Stimulated activated CD4-positive, alpha-beta T cell treated with anti-CD3 and anti-CD28 coated beads, Interleukin-15, amount 100 ng/mL, for 24 hours (primary cell): ENCODE measurements around the gene COPS2.
"Not testable (repeated sequence)": the region's sequence is repeated elsewhere in the genome, so short reads cannot be mapped to it uniquely, and the experiment has no call there.

Experiments used
- DNase-seq: peaks from one replicate; pipeline ENCODE4 v3.0.0-alpha.2; 2020

The COPS2 gene

DNA sequence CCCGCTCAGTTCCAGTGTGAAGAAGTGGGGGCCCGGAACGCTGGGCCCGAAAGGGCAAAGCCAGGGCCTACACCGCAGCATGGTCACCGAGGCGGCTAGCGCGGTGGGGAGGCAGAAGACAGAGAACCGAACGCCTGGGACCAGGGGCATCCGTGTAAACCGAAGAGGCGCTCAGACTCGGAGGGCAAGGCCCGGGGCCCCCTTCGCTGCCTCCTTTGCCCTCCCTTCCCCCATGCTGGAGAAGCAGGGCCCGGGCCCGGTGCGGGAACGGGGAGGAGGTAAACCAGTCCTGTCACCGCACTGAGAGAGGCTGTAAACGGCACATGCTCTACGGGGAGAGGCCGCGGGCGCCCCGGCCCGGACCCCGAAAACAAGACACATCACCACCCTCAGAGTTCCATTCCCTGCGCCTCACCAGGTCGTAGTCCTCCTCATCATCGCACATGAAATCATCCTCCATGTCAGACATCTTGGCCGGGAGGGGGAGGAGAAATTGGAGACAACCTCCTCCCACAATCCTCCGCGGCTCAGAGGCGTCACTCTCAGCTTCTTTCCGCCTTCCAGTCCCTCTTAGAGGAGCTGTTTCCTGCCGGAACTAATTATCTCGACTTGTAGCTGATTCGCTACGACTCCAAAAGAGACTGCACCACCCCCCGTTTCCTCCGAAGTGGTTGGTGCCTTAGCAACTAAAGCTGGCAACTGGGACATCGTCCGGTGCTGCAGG is at the start of gene COPS2:
TSS of gene COPS2 (minus strand) at position 490 of the 724 bp plus-strand sequence. CDS start at position 469, 21 bp downstream.
- peak; percentile 93 for DNase-seq

DNA sequence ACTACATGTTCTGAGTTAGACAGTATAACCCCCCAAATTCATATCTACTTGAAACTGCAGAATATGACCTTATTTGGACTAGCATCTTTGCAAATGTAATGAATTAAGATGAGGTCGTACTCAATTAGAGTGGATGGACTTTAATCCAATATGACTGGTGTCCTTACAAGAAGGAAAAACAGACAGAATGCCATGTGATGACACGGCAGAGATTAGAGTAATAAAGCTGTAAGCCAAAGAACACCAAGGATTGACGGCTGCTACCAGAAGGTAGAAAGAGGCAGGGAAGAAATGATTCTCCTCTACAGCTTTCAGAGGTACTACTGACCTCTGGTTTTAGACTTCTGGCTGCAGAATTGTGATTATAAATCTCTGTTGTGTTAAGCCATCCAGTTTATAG is 44.9 kb upstream of the COPS2 start:
- no peak for DNase-seq

DNA sequence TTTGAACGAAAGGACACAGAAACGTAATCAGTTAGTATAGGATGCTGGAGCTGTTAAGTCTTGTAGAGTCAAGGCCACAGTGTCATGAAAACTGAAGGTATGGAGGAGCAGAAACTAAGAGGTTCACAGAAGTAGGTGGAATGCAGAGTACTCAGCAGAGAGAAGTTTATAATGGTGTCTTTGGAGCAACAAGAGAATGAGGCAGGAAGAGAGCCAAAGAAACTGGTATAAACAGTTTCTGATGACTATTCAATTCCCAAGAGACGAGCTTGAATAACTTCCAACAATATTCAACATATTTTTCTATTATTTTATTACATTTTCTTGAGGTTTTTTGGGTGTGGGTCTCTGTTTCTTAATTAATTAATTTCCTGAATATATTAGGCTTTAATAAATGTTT is 44.3 kb upstream of the COPS2 start:
- DNase-seq = no peak

DNA sequence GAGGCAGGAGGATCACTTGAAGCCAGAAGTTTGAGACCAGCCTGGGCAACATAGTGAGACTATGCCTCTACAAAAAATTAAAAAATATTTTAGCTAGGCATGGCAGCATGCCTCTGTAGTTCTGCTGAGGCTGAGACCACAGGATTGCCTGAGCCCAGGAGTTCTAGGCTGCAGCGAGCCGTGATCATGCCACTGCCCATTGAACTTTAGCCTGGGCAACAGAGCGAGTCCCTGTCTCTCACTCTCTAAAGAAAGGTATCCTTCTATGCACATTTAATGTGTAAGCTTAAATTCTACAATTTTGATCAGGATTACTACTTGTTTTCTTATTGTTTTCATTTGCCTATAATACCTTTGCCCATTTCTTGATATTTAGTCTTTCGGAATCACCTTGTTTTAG is 41.5 kb upstream of the COPS2 start:
- DNase-seq = no peak

DNA sequence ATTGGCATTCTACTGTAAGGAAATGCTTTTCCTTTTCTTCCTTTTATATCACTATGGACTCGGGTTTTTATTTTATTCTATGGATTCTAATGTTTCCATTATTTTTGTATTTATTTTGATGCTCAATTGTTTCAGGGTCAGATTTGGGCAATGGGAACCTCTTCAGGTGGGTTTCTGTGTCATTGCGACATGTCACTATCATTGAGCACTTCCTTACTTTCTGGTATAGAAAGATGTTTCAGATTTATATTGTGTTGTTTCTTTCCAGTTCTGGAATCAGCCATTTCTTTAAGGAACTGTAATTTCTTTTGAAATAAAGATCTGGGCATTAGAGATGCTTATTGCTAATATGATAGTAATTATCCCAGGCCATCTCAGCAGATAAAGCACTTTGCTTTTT is 36.5 kb upstream of the COPS2 start:
- no peak for DNase-seq

DNA sequence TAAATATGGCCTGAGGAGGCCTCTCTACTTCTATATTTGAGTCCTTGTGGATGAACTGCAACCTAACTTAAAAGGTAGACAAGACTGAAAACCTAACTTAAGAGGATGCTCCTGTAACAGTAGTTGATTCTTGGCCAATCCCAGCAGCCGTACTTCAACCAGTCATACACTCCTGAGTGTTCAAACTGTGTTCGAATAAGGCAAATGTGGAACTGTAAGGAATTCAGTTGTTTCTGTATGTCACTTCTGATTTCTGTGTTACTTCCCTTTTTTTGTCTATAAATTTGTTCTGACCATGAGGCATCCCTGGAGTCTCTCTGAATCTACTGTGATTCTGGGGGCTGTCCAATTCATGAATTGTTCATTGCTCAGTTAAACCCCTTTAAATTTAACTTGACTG is 35.2 kb upstream of the COPS2 start:
- DNase-seq = no peak

DNA sequence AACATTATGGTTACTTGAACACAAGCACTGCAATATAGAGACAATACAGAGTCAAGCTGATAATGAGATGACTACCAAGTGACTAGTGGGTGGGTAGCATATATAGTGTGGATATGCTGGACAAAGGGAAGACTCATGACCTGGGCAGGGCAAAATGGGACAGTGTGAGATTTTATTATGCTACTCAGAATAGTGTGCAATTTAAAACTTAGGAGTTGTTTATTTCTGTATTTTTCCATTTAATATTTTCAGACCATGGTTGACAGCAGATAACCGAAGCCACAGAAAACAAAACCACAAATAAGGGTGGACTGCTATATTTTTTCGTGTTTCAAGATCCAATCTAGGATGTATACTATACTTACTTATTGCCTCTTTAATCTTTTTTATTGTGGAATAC is 34.2 kb upstream of the COPS2 start:
- DNase-seq = no peak

DNA sequence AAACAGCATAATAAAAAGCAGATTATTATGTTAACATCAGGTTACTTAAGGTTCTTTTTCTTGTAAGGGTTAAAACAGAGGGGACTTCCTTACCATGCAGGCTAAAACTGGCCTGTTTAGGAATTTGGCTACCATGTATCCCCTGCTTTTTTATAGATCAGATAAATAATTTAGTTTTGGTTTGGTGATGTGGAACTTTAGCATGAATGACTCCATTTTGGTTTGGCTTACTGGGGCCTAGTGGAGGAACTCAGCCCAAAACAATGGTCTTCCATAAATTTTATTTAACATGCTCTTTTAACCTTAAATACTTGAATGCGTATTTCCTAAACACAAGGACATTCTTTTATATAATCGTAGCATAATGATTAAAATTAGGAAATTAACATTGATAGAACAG is 33.5 kb upstream of the COPS2 start:
- DNase-seq = no peak

DNA sequence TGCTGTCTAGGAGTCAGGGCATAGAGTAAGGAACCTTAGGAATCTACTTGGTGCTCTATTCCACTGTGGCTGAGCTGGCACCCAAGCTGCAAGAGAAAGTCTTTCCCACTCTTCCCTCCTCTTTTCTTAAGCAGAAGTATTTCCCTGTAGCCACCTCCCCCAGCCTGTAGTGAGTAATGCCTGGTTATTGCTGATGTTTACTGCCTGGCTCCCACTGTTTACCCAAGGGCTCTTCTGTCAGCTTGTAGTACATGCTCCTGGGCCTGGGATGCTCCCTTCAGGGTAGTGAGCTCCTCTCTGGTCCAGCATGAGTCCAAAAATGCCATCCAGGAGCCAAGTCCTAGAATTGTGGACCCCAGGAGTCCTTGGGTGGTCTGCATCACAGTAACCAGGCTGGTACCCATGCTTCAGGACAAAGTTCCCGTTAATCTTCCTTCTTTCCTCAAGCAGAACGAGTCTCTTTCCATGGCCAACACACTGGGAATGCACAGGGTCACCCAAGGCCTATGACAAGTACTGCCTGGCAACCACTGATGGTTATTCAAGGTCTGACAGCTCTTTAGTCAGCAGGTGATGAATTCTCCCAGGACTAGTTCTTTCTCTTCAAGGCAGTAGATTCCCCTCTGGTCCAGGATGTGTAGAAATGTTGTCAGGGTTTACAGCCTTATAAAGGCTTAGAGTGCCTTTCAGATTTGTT is 32.3 kb upstream of the COPS2 start:
- DNase-seq = no peak

DNA sequence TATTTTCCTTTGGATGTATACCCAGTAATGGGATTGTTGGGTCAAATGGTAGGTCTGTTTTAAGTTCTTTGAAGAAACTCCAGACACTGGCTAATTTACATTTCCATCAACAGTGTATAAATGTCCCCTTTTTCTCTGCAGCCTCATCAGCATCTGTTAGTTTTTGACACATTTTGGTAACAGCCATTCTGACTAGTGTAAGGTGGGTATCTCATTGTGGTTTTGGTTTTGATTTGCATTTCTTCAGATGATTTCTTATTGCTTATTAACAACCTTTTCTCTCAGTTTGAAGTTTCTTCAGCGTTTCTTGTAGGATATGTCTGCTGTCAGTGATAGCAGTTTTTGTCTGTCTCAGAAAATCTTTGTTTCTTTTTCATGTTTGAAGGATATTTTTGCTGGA is 30.1 kb upstream of the COPS2 start:
- DNase-seq = no peak

DNA sequence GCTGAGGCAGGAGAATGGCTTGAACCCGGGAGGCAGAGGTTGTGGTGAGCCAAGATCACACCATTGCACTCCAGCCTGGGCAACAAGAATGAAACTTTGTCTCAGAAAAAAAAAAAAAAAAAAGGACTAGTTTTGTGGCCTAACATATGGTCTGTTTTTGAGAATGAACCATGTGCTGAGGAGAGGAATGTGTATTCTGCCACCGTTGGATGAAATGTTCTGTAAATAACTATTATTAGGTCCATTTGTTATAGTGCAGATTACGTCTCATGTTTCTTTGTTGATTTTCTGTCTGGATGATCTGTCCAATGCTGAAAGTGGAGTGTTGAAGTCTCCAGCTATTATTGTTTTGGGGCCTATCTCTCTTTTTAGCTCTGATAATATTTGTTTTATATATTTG is 28.3 kb upstream of the COPS2 start:
- not testable (repeated sequence) for DNase-seq

DNA sequence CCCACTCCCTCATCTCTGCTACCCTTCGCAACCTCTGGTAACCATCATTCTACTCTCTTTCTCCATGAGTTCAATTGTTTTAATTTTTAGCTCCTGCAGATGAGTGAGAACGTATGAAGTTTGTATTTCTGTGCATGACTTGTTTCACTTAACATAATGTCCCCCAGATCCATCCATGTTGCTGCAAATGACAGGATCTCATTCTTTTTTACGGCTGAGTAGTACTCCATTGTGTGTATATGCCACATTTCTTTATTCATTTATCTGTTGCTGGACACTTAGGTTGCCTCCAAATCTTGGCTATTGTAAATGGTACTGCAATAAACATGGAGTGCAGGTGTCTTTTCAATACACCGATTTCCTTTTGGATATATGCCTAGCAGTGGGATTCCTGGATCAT is 26.7 kb upstream of the COPS2 start:
- DNase-seq = no peak

DNA sequence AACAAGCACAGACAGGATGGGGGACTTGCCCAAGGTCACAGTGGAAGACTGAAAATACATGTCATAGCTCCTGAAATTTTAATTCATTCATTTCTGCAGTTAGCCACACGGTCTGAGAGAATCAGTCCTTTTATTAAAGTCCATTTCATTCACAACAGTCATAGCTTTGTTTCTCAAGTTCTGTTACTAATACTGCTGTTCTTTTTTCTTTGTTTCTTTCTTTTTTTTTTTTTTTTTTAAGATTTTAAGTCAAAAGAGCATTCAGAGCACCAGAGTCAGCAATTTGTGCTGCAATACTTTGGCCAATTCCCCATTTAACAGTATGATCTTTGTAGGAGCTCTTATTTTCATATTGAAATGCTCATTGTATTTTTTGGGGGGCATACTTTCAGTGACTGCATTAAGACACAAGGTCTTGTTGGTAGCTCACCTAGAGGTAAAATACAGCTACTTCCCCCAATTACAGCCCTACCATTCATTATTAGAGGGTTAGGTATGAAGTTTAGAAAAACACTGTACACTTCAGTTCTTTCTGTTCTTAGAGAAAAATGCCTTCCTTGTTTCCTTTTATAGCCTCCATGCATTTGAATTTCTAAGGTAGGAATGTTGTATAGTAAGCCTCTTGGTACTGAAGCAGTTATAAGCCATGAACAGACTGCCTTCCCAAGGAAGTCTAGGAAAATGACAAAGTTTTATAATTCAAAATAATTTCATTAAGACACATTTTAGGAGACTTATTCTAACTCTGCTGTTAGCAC is 24.2 kb upstream of the COPS2 start:
- no peak for DNase-seq

DNA sequence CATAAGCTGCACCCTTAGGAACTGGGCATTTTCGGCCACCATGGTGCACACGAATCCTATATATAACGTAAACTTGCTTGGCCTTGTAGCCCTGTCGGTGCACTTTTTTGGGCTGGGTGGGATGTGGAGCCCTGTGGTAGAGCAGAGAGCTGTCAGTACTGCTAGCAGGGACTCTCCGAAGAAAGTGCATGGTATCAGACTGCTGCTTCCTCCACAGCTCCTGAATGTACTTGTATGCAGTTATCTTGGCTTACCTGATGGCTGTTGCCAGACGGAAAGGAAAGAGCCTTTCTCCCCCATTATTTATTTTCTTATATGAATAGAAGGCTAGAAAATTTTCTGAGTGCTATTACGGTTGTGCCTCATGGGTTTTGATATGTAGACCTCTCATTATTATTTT is 23.1 kb upstream of the COPS2 start:
- no peak for DNase-seq

DNA sequence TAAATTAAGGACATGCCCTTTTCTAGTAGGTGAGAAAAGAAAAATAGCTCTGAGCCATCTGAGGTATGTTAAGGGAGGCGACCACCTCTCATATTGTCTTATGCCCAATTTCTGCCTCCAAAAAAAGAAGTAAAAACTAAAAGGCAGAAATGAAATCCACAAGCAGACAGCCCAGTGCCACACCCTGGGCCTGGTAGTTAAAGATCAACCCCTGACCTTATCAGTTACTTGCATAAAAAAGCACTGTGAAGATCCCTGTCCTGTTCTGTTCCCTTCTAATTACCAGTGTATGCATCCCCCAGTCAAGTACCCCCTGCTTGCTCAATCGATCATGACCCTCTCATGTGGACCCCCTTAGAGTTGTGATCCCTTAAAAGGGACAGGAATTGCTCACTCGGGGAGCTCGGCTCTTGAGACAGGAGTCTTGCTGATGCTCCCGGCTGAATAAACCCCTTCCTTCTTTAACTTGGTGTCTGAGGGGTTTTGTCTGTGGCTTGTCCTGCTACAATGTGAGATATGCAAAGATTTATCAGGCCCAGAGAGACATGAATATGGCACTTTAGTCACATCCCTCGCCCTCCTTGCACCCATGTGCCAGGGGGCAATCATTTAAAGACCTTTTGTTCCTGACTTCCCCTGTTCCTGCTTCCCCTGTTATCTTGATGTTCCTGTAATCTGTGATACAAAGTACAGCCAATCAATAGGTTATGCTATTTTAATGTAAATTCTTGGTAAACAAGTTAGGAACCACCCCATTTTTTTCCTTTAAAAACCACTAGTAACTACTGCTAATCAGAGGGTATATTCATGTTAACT is 20.4 kb upstream of the COPS2 start:
- DNase-seq = not testable (repeated sequence)

DNA sequence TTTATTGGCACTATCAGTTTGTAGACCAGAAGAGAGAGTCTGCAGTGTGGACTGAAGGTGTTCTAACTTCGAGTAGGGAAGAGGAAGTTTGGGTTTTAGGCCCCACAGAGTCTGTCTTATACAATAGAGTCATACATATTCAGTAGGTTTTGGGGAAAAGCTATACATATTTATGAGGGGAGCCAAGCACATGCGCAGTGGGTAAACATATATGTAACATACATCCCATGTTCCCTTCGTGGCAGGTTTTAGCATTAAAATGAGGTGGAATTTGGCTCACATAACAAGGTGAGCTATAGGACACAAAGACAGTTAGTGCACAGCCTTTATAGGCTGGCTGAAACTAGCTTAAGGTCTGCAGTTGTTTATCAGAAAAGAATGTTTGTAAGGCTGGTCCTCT is 19.5 kb upstream of the COPS2 start:
- no peak for DNase-seq

DNA sequence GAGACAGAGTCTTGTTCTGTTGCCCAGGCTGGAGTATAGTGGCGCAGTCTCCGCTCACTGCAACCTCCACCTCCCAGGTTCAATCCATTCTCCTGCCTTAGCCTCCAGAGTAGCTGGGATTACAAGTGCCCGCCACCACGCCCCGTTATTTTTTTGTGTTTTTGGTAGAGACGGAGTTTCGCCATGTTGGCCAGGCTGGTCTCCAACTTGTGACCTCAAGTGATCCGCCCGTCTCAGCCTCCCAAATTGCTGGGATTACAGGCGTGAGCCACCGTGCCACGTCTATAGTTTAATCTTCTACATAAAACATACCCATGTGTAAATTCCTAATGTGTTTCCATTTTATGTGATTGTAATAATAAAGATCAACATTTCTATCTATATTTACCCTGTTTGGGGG is 16.4 kb upstream of the COPS2 start:
- DNase-seq = no peak

DNA sequence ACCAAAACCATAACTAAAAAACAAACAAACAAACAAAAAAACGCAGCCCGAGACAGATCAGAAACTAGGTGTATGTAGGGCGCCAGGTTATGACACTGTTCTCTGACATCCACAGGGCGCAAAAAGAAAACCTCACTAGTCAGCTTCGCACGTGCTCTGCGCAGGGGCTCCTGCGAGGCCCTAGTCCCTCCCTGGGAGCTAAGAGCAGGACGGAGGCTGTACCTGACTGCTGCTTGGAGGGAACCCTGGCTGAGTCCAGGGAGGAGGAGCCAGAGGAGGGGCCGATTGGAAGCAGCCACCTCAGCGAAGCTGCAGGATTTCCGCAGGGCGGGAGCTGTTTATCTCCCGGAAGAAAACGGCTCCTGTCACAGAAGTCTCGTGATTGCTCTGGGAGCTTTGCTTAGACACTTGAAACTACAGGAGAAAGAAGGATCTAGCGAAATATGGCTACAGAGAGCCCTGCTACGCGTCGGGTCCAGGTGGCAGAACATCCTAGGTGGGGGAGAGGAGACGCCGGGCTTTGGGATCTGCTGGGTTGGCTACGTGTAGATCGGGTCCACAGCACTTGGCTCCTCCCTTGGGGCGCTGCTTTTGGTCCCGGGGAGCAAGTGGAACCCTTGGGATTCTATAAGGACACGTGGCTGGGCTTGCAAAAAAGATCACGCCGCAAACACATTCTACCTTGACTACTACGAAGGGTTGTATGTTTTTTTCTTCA is 14.6 kb upstream of the COPS2 start, which contains the start of gene GALK2:
TSS of gene GALK2 (plus strand) at position 368 of the 718 bp plus-strand sequence. CDS start at position 444, 76 bp downstream.
- peak; percentile 90 for DNase-seq

DNA sequence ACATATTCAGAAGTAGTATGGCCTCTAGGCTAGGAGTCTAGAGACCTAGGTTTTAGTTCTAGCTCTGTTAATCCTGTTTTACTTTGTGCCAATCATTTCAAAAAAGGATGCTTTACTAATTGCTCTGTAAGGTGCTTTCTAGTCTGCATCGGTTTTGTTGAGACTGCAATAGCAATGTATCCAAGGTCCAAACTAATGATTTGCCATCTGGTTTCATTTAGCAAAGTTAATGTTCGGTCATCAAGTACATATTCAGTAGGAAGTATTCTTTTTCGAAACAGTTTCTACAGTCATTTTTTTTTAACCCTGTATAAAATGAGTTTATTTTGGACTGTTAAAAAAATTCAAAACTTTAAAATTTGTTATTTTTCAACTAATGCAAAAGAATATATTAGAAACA is 12.6 kb upstream of the COPS2 start:
- no peak for DNase-seq

DNA sequence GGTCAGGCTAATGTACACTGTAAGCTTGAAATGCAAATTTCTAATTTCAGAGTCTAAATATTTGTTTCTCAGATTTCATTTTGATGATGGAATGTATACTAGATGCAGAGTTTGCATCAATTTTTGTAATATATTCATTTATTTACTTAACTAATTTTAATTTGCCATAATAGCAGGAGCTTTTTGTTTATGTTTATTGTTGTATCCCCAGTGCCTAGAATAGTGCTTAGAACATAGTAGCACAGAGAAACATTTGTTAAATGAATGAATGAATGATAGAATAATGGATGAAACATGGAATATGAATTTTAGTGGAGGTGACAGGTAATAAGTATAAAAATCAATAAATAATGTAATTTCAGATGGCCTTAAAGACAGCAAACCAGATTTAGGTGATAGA is 9.5 kb upstream of the COPS2 start:
- DNase-seq = no peak

DNA sequence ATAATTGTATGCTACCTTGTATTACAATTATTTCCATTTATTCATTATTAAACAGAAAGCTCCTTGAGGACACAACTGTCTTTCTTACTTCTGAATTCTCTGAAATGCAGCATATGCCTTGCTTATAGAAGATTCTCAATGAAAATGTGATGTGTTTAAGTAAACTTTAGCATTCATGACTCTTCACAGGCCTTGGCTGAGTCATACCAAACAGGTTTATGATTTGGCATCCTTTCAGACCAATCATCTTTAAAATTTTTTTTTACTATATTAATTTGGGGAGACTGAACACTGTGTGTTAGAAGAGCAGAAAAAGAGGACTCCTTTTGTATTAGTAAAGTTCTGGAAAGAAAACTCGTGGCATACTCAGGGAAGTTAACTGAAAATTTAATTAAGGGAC is 8.3 kb upstream of the COPS2 start:
- DNase-seq = no peak
